Endothelial cell (in vitro differentiated cells): ENCODE results near the gene RASD2. TPM values are rescaled to one million over a fixed set of nuclear protein-coding genes. Genes with fewer than 3 reads are reported as not detected.

Source experiments
- DNase-seq: peaks from one replicate; pipeline ENCODE4 v3.0.0; 2021; ENCODE audit warnings: low spot score
- H3K27ac Mint-ChIP-seq: one replicate; pipeline ENCODE4 v1.8.0; 2021; ENCODE audit warnings: mixed read lengths, inconsistent platforms; ENCODE audit not compliant: unreplicated experiment
- H3K27me3 Mint-ChIP-seq: one replicate; pipeline ENCODE4 v1.8.0; 2021; ENCODE audit warnings: mild to moderate bottlenecking, moderate library complexity, mixed read lengths, inconsistent platforms; ENCODE audit not compliant: unreplicated experiment
- H3K36me3 Mint-ChIP-seq: one replicate; pipeline ENCODE4 v1.8.0; 2021; ENCODE audit warnings: mild to moderate bottlenecking, low read depth, mixed read lengths, inconsistent platforms; ENCODE audit not compliant: unreplicated experiment
- H3K4me1 Mint-ChIP-seq: one replicate; pipeline ENCODE4 v1.8.0; 2021; ENCODE audit warnings: mild to moderate bottlenecking, mixed read lengths, inconsistent platforms; ENCODE audit not compliant: unreplicated experiment
- H3K4me3 Mint-ChIP-seq: one replicate; pipeline ENCODE4 v1.8.0; 2021; ENCODE audit warnings: mild to moderate bottlenecking, mixed read lengths, inconsistent platforms; ENCODE audit not compliant: unreplicated experiment
- H3K9me3 Mint-ChIP-seq: one replicate; pipeline ENCODE4 v1.8.0; 2021; ENCODE audit warnings: mixed read lengths, inconsistent platforms; ENCODE audit not compliant: unreplicated experiment
- total RNA-seq: library from RNA; stranded (reverse); fragmentation: NEBNext Ultra II Directional; extraction: Animal tissue kit (Norgen Biotek cat#: 25700); gene quantifications from one replicate; pipeline ENCODE4 v1.2.1, GENCODE V29; 2021; ENCODE audit not compliant: unreplicated experiment
- TF ChIP-seq, protein P1 (sequence below): fragments of 200-600 bp; sonication (generic); IDR thresholded peaks from one replicate; pipeline ENCODE4 v1.5.0; 2021; ENCODE audit warnings: antibody characterized with exemption; ENCODE audit not compliant: unreplicated experiment

Gene RASD2
- total RNA-seq, 1 donor from 2014 or later = not detected

DNA sequence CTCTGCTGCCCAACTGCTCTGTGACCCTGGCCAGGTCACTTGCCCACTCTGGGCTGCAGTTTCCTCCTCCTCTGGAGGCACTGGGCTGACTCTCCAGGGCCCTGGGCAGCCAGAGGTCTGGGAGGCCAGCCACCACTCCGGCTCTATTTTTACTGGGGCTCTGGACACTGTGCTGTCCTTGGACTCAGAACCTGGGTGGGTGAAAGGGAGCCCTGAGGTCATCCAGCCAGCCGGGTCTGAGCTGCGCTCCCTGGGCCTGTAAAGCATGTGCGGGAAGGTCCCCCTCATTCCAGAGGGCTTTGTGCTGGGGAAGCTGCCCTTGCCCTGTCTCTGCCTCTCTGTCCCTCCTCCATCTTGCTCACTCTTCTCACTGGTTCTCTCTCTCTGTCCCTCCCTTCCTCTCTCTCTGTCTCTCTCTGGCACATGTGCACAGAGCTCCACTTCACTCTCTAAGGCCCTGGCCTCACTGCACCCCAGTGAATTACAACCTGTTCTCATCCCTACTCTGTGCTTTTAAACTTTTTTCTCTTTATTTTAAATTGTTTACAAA, 51.9 kb downstream of the RASD2 start:
- Mint-ChIP-seq H3K27me3 (peaks cover 4% of the 10 kb centered on the region), H3K4me1 (no peaks in the 10 kb centered on the region), H3K36me3 (no peaks in the 10 kb centered on the region), H3K9me3 (no peaks in the 10 kb centered on the region), H3K27ac (no peak overlapping the region), H3K4me3 (no peak overlapping the region)
- no peak for DNase-seq
- TF ChIP-seq, protein P1, sequence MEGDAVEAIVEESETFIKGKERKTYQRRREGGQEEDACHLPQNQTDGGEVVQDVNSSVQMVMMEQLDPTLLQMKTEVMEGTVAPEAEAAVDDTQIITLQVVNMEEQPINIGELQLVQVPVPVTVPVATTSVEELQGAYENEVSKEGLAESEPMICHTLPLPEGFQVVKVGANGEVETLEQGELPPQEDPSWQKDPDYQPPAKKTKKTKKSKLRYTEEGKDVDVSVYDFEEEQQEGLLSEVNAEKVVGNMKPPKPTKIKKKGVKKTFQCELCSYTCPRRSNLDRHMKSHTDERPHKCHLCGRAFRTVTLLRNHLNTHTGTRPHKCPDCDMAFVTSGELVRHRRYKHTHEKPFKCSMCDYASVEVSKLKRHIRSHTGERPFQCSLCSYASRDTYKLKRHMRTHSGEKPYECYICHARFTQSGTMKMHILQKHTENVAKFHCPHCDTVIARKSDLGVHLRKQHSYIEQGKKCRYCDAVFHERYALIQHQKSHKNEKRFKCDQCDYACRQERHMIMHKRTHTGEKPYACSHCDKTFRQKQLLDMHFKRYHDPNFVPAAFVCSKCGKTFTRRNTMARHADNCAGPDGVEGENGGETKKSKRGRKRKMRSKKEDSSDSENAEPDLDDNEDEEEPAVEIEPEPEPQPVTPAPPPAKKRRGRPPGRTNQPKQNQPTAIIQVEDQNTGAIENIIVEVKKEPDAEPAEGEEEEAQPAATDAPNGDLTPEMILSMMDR = no peak

DNA sequence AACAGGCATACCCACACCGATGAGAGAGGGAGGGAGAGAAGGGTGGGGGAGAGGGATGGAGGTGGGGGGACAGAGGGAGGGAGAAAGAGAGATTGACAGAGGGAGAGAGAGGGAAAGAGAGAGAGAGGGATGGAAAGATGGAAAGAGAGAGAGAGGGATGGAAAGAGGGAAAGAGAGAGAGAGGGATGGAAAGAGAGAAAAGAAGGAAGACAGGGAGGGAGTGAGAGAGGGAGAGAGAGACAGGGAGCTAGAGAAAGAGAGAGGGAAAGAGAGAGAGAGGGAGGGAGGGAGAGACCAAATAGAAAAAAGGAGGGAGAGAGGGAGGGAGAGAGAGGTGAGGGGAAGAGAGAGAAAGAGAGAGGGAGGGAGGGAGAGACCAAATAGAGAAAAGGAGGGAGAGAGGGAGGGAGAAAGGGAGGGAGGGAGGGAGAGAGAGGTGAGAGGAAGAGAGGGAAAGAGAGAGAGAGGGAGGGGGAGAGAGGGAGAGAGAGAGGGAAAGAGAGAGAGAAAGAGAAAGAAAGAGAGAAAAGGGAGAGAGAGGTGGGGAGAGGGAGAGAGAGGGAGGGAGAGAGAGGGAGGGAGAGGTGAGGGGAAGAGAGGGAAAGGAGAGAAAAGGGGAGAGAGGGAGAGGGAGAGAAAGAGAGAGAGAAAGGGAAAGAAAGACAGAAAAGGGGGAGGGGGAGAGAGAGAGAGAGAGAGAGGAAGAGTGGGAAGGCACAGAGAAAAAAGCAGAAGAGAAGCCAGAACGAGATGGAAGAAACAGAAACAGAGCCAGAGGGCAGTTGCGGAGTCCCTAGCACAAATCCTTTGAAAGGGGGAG, 52.6 kb downstream of the RASD2 start:
- Mint-ChIP-seq H3K36me3 (no peaks in the 10 kb centered on the region), H3K27me3 (peaks cover 4% of the 10 kb centered on the region), H3K27ac (no peak overlapping the region), H3K9me3 (no peaks in the 10 kb centered on the region), H3K4me3 (no peak overlapping the region), H3K4me1 (no peaks in the 10 kb centered on the region)
- DNase-seq = no peak
- TF ChIP-seq, protein P1 = no peak

DNA sequence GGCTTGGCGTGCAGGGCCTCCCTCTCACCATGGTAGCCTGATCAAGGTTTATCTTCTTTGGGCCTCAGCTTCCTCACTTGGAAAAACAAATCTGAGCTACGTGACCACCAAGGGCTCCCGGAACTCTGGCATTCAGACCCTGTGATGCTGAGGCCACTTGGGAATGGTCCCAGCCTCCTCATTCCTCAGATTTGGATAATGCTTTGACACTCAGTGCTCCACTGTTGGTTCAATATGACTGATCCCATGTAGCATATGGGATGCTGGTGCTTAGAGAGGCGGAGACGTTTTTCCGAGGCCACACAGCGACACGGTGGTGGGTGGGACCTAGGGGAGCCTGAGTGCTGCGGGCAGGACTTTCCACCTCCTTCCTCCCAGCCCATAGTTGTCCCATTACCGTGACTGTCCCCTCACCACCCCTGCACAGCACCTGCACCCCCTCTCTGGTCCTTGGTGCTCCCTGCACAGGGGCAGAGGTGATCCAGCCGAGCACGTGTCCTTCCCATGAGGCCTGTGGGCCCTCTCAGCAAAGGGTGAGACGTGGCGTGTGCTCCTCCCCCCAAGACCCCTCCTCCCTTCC, 53.4 kb downstream of the RASD2 start:
- peaks cover 2% of the 10 kb centered on the region for H3K27me3 Mint-ChIP-seq
- DNase-seq = no peak
- H3K36me3 Mint-ChIP-seq = no peaks in the 10 kb centered on the region
- no peaks in the 10 kb centered on the region for H3K9me3 Mint-ChIP-seq
- no peak overlapping the region for H3K27ac Mint-ChIP-seq
- no peaks in the 10 kb centered on the region for H3K4me1 Mint-ChIP-seq
- TF ChIP-seq, protein P1 = no peak
- no peak overlapping the region for H3K4me3 Mint-ChIP-seq

DNA sequence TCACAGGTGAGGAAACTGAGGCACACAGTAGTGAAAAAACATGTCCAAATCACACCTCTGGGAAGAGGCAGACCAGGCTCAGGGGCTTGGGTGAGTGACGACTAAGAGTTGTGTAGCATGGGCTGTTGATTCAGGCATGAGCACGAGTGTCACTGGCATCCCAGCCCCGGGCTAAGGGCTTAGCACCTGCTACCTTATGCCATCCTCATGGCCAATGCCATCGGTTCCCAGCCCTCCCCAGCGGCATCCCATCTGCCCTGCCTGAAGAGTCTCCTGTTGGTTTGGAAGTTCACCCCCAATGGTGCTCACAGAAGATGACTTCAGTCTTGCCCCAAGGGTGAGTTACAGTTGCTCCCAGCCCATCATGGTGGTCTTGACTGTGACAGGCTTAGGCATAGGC, 54.1 kb downstream of the RASD2 start:
- no peak for DNase-seq
- TF ChIP-seq, protein P1 = no peak
- H3K27me3 Mint-ChIP-seq = peaks cover 2% of the 10 kb centered on the region
- no peaks in the 10 kb centered on the region for H3K9me3 Mint-ChIP-seq
- H3K4me1 Mint-ChIP-seq = no peaks in the 10 kb centered on the region
- no peaks in the 10 kb centered on the region for H3K36me3 Mint-ChIP-seq
- no peak overlapping the region for H3K27ac Mint-ChIP-seq
- H3K4me3 Mint-ChIP-seq = no peak overlapping the region

DNA sequence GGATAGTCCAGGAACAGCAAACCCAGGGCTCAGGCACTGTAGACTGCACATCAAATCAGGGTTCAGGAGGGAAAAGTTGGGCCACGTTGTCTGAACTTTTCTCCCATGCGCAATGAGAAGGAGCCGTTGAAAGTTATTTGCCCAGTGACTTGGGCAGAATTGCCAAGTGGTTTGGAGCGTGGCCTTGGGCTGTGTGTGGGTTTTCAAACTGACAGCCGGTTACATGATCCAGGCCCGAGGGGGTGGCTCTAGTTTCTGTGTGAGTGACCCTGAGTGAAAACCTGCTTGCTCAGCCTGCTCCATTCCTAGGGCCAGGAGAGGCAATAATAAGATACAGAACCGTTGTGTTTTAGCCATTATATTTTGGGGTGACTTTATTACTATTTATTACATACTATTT, 56.2 kb downstream of the RASD2 start:
- H3K27me3 Mint-ChIP-seq = no peaks in the 10 kb centered on the region
- DNase-seq = no peak
- no peaks in the 10 kb centered on the region for H3K36me3 Mint-ChIP-seq
- H3K4me1 Mint-ChIP-seq = no peaks in the 10 kb centered on the region
- no peak overlapping the region for H3K4me3 Mint-ChIP-seq
- H3K9me3 Mint-ChIP-seq = no peaks in the 10 kb centered on the region
- no peak overlapping the region for H3K27ac Mint-ChIP-seq
- TF ChIP-seq, protein P1 = no peak
